Parathyroid adenoma (tissue), 2 donors: Measurements from ENCODE around the gene CNTN4.
"Not testable (repeated sequence)": the region's sequence is repeated elsewhere in the genome, so short reads cannot be mapped to it uniquely, and the experiment has no call there.

Experiments
- H2AFZ ChIP-seq: fragments of 300-600 bp; sonication (generic); one replicate; pipeline ENCODE4 v1.7.0; 2017; ENCODE audit warnings: antibody characterized with exemption, mild to moderate bottlenecking
- H3K27ac ChIP-seq: fragments of 300-600 bp; sonication (generic); one replicate; pipeline ENCODE4 v1.7.0; 2017
- H3K27me3 ChIP-seq: fragments of 300-600 bp; sonication (generic); one replicate; pipeline ENCODE4 v1.7.0; 2017; ENCODE audit warnings: low read length; ENCODE audit not compliant: control insufficient read depth, insufficient read depth
- H3K36me3 ChIP-seq: fragments of 300-600 bp; sonication (generic); one replicate; pipeline ENCODE4 v1.7.0; 2017; ENCODE audit warnings: low read length; ENCODE audit not compliant: control insufficient read depth, insufficient read depth
- H3K4me1 ChIP-seq: fragments of 300-600 bp; sonication (generic); one replicate; pipeline ENCODE4 v1.7.0; 2017; ENCODE audit warnings: control low read depth
- H3K4me2 ChIP-seq: fragments of 300-600 bp; sonication (generic); one replicate; pipeline ENCODE4 v1.7.0; 2017; ENCODE audit warnings: low read length
- H3K4me3 ChIP-seq: fragments of 300-600 bp; sonication (generic); one replicate; pipeline ENCODE4 v1.7.0; 2017; ENCODE audit warnings: low read depth, low read length
- H3K79me2 ChIP-seq: fragments of 300-600 bp; sonication (generic); one replicate; pipeline ENCODE4 v1.7.0; 2017; ENCODE audit warnings: control low read depth
- H3K9ac ChIP-seq: fragments of 300-600 bp; sonication (generic); one replicate; pipeline ENCODE4 v1.7.0; 2017; ENCODE audit warnings: mild to moderate bottlenecking
- H3K9me3 ChIP-seq: fragments of 300-600 bp; sonication (generic); one replicate; pipeline ENCODE4 v1.7.0; 2017; ENCODE audit warnings: low read length; ENCODE audit not compliant: control insufficient read depth
- CTCF ChIP-seq: fragments of 300-600 bp; sonication (generic); IDR thresholded peaks from one replicate; pipeline ENCODE4 v1.7.0; 2017; ENCODE audit warnings: antibody characterized with exemption, mild to moderate bottlenecking
- donor health status: primary hyperparathyroidism.

CNTN4 gene

GRCh38 chr3:2985479-2985878 is 886.8 kb downstream of the CNTN4 start:
- no peaks in the 10 kb centered on the region for H3K27me3 ChIP-seq
- H3K9ac ChIP-seq: no peak overlapping the region
- no peak overlapping the region for H2AFZ ChIP-seq
- no peaks in the 10 kb centered on the region for H3K79me2 ChIP-seq
- no peaks in the 10 kb centered on the region for H3K4me1 ChIP-seq
- no peak overlapping the region for H3K27ac ChIP-seq
- no peaks in the 10 kb centered on the region for H3K9me3 ChIP-seq
- H3K4me3 ChIP-seq: no peak overlapping the region
- H3K36me3 ChIP-seq: no peaks in the 10 kb centered on the region
- TF ChIP-seq CTCF: no peak
- no peak overlapping the region for H3K4me2 ChIP-seq

GRCh38 chr3:2992534-2992933 is 893.9 kb downstream of the CNTN4 start:
- Histone ChIP-seq H2AFZ (no peak overlapping the region), H3K4me2 (no peak overlapping the region), H3K9ac (no peak overlapping the region), H3K79me2 (no peaks in the 10 kb centered on the region), H3K4me3 (no peak overlapping the region), H3K27me3 (no peaks in the 10 kb centered on the region), H3K9me3 (no peaks in the 10 kb centered on the region), H3K4me1 (peaks cover 14% of the 10 kb centered on the region), H3K27ac (no peak overlapping the region), H3K36me3 (no peaks in the 10 kb centered on the region)
- no peak for TF ChIP-seq CTCF

GRCh38 chr3:2993130-2993529 is 894.5 kb downstream of the CNTN4 start:
- not testable (repeated sequence) for H3K27ac ChIP-seq, H3K4me3 ChIP-seq
- peaks cover 14% of the 10 kb centered on the region for H3K4me1 ChIP-seq

GRCh38 chr3:2993736-2994135 is 895.1 kb downstream of the CNTN4 start:
- Histone ChIP-seq H3K4me3 (no peak overlapping the region), H3K4me2 (no peak overlapping the region), H3K27me3 (no peaks in the 10 kb centered on the region), H2AFZ (no peak overlapping the region), H3K9me3 (no peaks in the 10 kb centered on the region), H3K36me3 (no peaks in the 10 kb centered on the region), H3K9ac (no peak overlapping the region), H3K4me1 (peaks cover 14% of the 10 kb centered on the region), H3K27ac (no peak overlapping the region), H3K79me2 (no peaks in the 10 kb centered on the region)
- TF ChIP-seq CTCF: no peak

More at GRCh38 chr3:2993130-2993529, 894.5 kb downstream of the CNTN4 start:
- not testable (repeated sequence) for H3K36me3 ChIP-seq, H3K79me2 ChIP-seq, H3K9ac ChIP-seq, H3K4me2 ChIP-seq, H3K27me3 ChIP-seq, H3K9me3 ChIP-seq, H2AFZ ChIP-seq

GRCh38 chr3:2995195-2995594 is 896.5 kb downstream of the CNTN4 start:
- H2AFZ ChIP-seq: peak overlapping the region; percentile 4
- no peak overlapping the region for H3K27ac ChIP-seq
- no peak overlapping the region for H3K4me3 ChIP-seq
- no peaks in the 10 kb centered on the region for H3K79me2 ChIP-seq
- H3K27me3 ChIP-seq: no peaks in the 10 kb centered on the region
- no peaks in the 10 kb centered on the region for H3K9me3 ChIP-seq
- no peak overlapping the region for H3K9ac ChIP-seq
- H3K4me2 ChIP-seq: no peak overlapping the region
- no peaks in the 10 kb centered on the region for H3K36me3 ChIP-seq
- TF ChIP-seq CTCF: no peak
- H3K4me1 ChIP-seq: peaks cover 14% of the 10 kb centered on the region
